HL-60 (cell line): ENCODE measurements around the gene STX2.
"Not testable (repeated sequence)": the region's sequence is repeated elsewhere in the genome, so short reads cannot be mapped to it uniquely, and the experiment has no call there.

Source experiments
- DNase-seq, 2 experiments: peaks; one replicate each; pipeline ENCODE4 v3.0.0-alpha.2; 2010 to 2020; ENCODE audit warnings: low read depth in 1 of 2, low spot score in 1 of 2
- H3K27ac ChIP-seq: fragments of 250-450 bp; sonication (Bioruptor Pico); replicated peaks from 2 replicates; pipeline ENCODE4 v1.5.1; 2020; ENCODE audit warnings: mild to moderate bottlenecking, moderate library complexity
- H3K27me3 ChIP-seq: fragments of 250-450 bp; sonication (Bioruptor Pico); 2 replicates; pipeline ENCODE4 v1.5.1; 2021; ENCODE audit warnings: mild to moderate bottlenecking, moderate library complexity; ENCODE audit not compliant: insufficient read depth, poor library complexity, severe bottlenecking
- H3K4me3 ChIP-seq: replicated peaks from 2 replicates; pipeline ENCODE4 v1.5.1; 2011; ENCODE audit warnings: mild to moderate bottlenecking, control low read depth, low read length; ENCODE audit not compliant: insufficient read depth
- CTCF ChIP-seq: IDR thresholded peaks from one replicate; pipeline ENCODE4 v1.5.1; 2011; ENCODE audit warnings: low read length, control low read depth, inconsistent platforms; ENCODE audit not compliant: insufficient read depth
- GABPA ChIP-seq: IDR thresholded peaks from 2 replicates; pipeline ENCODE4 v1.6.1; 2012; ENCODE audit warnings: low read depth
- POLR2AphosphoS5 ChIP-seq: IDR thresholded peaks from 2 replicates; pipeline ENCODE4 v1.6.1; 2012; ENCODE audit warnings: low read depth
- REST ChIP-seq: IDR thresholded peaks from 2 replicates; pipeline ENCODE4 v1.6.1; 2012; ENCODE audit warnings: low read depth; ENCODE audit not compliant: insufficient replicate concordance
- SPI1 ChIP-seq: IDR thresholded peaks from 2 replicates; pipeline ENCODE4 v1.6.1; 2012; ENCODE audit warnings: low read depth, mild to moderate bottlenecking, borderline replicate concordance

Gene STX2

GRCh38 chr12:130787445-130788410 lies 51.3 kb downstream of the STX2 start:
- no peaks in the 10 kb centered on the region for H3K27me3 ChIP-seq
- DNase-seq = no peak
- H3K4me3 ChIP-seq = no peak overlapping the region
- no peak overlapping the region for H3K27ac ChIP-seq
- TF ChIP-seq SPI1 (no peak), REST (no peak)

- Histone ChIP-seq H3K4me3 (no peak overlapping the region), H3K27ac (no peak overlapping the region), H3K27me3 (no peaks in the 10 kb centered on the region)
- TF ChIP-seq REST (no peak), POLR2AphosphoS5 (no peak), CTCF (no peak), SPI1 (no peak), GABPA (no peak)
- no peak for DNase-seq
Measured at GRCh38 chr12:130787041-130787440, 52.0 kb downstream of the STX2 start.

GRCh38 chr12:130783110-130783715 lies 55.8 kb downstream of the STX2 start:
- Histone ChIP-seq H3K27ac (no peak overlapping the region), H3K4me3 (no peak overlapping the region), H3K27me3 (no peaks in the 10 kb centered on the region)
- DNase-seq = no peak
- no peak for TF ChIP-seq GABPA
- no peak for TF ChIP-seq POLR2AphosphoS5
- no peak for TF ChIP-seq CTCF
- no peak for TF ChIP-seq SPI1
- TF ChIP-seq REST = no peak

GRCh38 chr12:130782245-130782644 lies 56.8 kb downstream of the STX2 start:
- not testable (repeated sequence) for DNase-seq, H3K27me3 ChIP-seq, H3K4me3 ChIP-seq, H3K27ac ChIP-seq
